ENCODE data around the gene CHRNB1.

- TF ChIP-seq CTCF (IDR thresholded peaks at IDR 0.05) (no peak), POLR2A (IDR thresholded peaks at IDR 0.05) (no peak), POLR2AphosphoS5 (IDR thresholded peaks at IDR 0.05) (no peak)
Measured at GRCh38 chr17:7425316-7425715, 19.5 kb upstream of the CHRNB1 start, which contains the start of gene SPEM2.
